K562 (cell line): ENCODE data around the gene ZNF165. TPM values are rescaled to one million over a fixed set of nuclear protein-coding genes. Genes with fewer than 3 reads are reported as not detected.
A peak's percentile ranks its signal among the peaks of the same experiment; 100 is the strongest.

ENCODE experiments used
- AFF4 ChIP-seq: sonication (generic); formaldehyde crosslinking; IDR thresholded peaks from 2 replicates; pipeline ENCODE4 v1.8.0; 2023; ENCODE audit warnings: mild to moderate bottlenecking, missing genetic modification reagents
- BACH1 ChIP-seq: fragments of 200-800 bp; sonication (Bioruptor generic); IDR thresholded peaks from 2 replicates; pipeline ENCODE4 v1.6.1; 2016; ENCODE audit warnings: missing genetic modification characterization, missing compliant biosample characterization
- CCAR2 ChIP-seq: fragments of 200-400 bp; formaldehyde crosslinking; IDR thresholded peaks from 2 replicates; pipeline ENCODE4 v1.6.1; 2017; ENCODE audit warnings: mild to moderate bottlenecking, low read depth, low read length
- EP400 ChIP-seq: fragments of 450-650 bp; IDR thresholded peaks from 2 replicates; pipeline ENCODE4 v1.6.1; 2017; ENCODE audit warnings: antibody characterized with exemption, mild to moderate bottlenecking, moderate library complexity
- PKNOX1 ChIP-seq: fragments of 450-650 bp; IDR thresholded peaks from 2 replicates; pipeline ENCODE4 v1.6.1; 2016
- POLR2AphosphoS2 ChIP-seq: IDR thresholded peaks from 2 replicates; pipeline ENCODE4 v1.6.1; 2012; ENCODE audit warnings: low read length, improper control_type of control experiment
- RUNX1 ChIP-seq: sonication (generic); IDR thresholded peaks from 2 replicates; pipeline ENCODE4 v1.6.1; 2016; ENCODE audit warnings: antibody characterized with exemption, low read depth
- TAF7 ChIP-seq: fragments of 450-650 bp; IDR thresholded peaks from 2 replicates; pipeline ENCODE4 v1.6.1; 2016; ENCODE audit warnings: missing genetic modification characterization, missing compliant biosample characterization
- TEAD4 ChIP-seq, 2 experiments: sonication (generic) in 1 of 2; formaldehyde crosslinking in 1 of 2; IDR thresholded peaks; 2 replicates each; pipeline versions ENCODE4 v1.6.1 to v1.8.0; 2012 to 2022; ENCODE audit warnings: borderline replicate concordance in 1 of 2, inconsistent platforms in 1 of 2, low read length in 1 of 2, mild to moderate bottlenecking in 1 of 2, missing genetic modification reagents in 1 of 2
- TFAP4 ChIP-seq: sonication (generic); formaldehyde crosslinking; IDR thresholded peaks from 2 replicates; pipeline ENCODE4 v1.8.0; 2022; ENCODE audit warnings: missing genetic modification reagents, mild to moderate bottlenecking, moderate library complexity, borderline replicate concordance
- ZKSCAN8 ChIP-seq: fragments of 200-800 bp; sonication (Bioruptor generic); IDR thresholded peaks from 2 replicates; pipeline ENCODE4 v1.6.1; 2016; ENCODE audit warnings: missing genetic modification characterization, missing compliant biosample characterization
- ZNF282 ChIP-seq: sonication (generic); formaldehyde crosslinking; IDR thresholded peaks from 2 replicates; pipeline ENCODE4 v1.8.1; 2023; ENCODE audit warnings: missing genetic modification reagents
- ZNF586 ChIP-seq: fragments of 450-650 bp; formaldehyde crosslinking; conservative IDR thresholded peaks from 2 replicates; pipeline ENCODE4 v1.4.0; 2020; ENCODE audit warnings: mild to moderate bottlenecking, moderate library complexity
- polyA plus RNA-seq, 8 experiments: library from polyadenylated mRNA; depleted of rRNA in 4 of 8; stranded (reverse) in 5 of 8; unstranded in 3 of 8; fragments of >200 nt; fragmentation: Nextera tagmentation in 2 of 8; fragmentation: Illumina TruSeq in 1 of 8; extraction: Ambion mirVana in 2 of 8; extraction: Trizol in 1 of 8; gene quantifications; 2 replicates each; pipeline versions ENCODE4 v1.2.1 to v1.2.3, GENCODE V29; 2011 to 2014; ENCODE audit warnings: inconsistent platforms in 1 of 8, missing spikeins in 1 of 8
- total RNA-seq, 7 experiments: library from RNA; depleted of rRNA in 6 of 7; stranded (reverse); fragments of >200 nt in 6 of 7; fragmentation: Illumina TruSeq in 2 of 7; extraction: Trizol in 2 of 7; gene quantifications; 2 replicates each; pipeline versions ENCODE4 v1.2.1 to v1.2.3, GENCODE V29; 2011 to 2021; ENCODE audit warnings: low replicate concordance in 1 of 7
- TF ChIP-seq, protein P1 (sequence below): fragments of 450-650 bp; IDR thresholded peaks from 2 replicates; pipeline ENCODE4 v1.6.1; 2017; ENCODE audit warnings: antibody characterized with exemption, mild to moderate bottlenecking
- TF ChIP-seq, protein P2 (sequence below): fragments of 450-650 bp; conservative IDR thresholded peaks from 2 replicates; pipeline ENCODE4 v1.6.1; 2016; ENCODE audit warnings: missing genetic modification characterization, low read depth, mild to moderate bottlenecking, missing compliant biosample characterization, moderate library complexity

ZNF165 gene
- total and polyA plus RNA-seq, 9 of the 15 experiments (the other 6 are each of a cell fraction or from before 2014, with no cell fraction given) = 0.82 to 3.6 (median 1.2) TPM

DNA sequence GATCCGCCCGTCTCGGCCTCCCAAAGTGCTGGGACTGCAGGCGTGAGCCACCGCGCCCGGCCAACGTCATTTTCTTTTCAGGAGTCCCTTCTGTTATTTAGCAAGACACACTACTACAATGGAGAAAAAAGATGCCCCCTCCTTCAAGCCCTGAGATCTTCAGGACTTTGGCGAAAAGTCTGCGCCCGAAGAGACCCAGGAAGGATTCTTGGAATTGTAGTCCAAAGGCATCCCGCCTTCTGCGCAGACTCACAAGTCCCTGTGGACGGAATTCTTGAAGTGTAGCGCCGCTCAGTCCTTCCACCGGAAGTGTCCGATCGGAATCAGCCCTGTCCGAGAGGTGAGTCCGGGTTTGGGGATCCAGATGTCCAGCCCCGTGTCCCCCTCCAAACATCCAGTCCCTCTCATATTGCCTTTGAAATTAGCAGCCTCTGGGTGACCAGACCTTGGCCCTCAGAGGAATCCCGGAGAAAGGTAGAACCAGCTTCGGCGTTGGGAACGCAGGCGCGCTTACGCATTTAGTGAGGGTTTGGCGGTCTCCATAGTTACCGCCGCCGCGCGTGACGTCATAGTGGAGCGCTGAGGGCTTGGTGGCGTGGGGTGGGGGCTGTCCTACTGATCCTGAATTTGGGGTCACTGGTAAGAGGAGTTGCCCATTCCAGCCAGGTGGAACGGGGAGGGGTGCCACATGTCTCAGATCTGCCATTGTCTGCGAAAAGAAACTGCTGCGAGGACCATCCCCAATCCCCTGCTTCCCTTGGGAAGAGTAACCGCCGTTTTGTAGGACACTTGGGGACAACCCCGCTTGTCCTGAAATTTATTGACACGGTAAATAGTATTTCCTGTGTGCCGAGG lies 490 bp downstream of the ZNF165 start (continued):
- TF ChIP-seq AFF4 (CRISPR knock-in tag) (peak; percentile 90; the same call in 1 of the 2 replicates), ZNF586 (CRISPR knock-in tag) (no peak), ZNF282 (CRISPR knock-in tag) (no peak), TFAP4 (CRISPR knock-in tag) (peak; percentile 84), ZKSCAN8 (no peak), TAF7 (no peak; the same call in 1 of the 2 replicates), EP400 (peak; percentile 82), CCAR2 (no peak), PKNOX1 (peak; percentile 78), BACH1 (peak; percentile 11; the same call in 1 of the 2 replicates), TEAD4 (IDR thresholded peaks at IDR 0.05; ENCODE audit: low read length) (peak; percentile 74), TEAD4 (CRISPR knock-in tag; IDR thresholded peaks at IDR 0.05; ENCODE audit: borderline replicate concordance) (no peak), RUNX1 (no peak), POLR2AphosphoS2 (peak; percentile 47; the same call in 1 of the 2 replicates)
- TF ChIP-seq, protein P1, sequence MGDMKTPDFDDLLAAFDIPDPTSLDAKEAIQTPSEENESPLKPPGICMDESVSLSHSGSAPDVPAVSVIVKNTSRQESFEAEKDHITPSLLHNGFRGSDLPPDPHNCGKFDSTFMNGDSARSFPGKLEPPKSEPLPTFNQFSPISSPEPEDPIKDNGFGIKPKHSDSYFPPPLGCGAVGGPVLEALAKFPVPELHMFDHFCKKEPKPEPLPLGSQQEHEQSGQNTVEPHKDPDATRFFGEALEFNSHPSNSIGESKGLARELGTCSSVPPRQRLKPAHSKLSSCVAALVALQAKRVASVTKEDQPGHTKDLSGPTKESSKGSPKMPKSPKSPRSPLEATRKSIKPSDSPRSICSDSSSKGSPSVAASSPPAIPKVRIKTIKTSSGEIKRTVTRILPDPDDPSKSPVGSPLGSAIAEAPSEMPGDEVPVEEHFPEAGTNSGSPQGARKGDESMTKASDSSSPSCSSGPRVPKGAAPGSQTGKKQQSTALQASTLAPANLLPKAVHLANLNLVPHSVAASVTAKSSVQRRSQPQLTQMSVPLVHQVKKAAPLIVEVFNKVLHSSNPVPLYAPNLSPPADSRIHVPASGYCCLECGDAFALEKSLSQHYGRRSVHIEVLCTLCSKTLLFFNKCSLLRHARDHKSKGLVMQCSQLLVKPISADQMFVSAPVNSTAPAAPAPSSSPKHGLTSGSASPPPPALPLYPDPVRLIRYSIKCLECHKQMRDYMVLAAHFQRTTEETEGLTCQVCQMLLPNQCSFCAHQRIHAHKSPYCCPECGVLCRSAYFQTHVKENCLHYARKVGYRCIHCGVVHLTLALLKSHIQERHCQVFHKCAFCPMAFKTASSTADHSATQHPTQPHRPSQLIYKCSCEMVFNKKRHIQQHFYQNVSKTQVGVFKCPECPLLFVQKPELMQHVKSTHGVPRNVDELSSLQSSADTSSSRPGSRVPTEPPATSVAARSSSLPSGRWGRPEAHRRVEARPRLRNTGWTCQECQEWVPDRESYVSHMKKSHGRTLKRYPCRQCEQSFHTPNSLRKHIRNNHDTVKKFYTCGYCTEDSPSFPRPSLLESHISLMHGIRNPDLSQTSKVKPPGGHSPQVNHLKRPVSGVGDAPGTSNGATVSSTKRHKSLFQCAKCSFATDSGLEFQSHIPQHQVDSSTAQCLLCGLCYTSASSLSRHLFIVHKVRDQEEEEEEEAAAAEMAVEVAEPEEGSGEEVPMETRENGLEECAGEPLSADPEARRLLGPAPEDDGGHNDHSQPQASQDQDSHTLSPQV = no peak
- TF ChIP-seq, protein P2, sequence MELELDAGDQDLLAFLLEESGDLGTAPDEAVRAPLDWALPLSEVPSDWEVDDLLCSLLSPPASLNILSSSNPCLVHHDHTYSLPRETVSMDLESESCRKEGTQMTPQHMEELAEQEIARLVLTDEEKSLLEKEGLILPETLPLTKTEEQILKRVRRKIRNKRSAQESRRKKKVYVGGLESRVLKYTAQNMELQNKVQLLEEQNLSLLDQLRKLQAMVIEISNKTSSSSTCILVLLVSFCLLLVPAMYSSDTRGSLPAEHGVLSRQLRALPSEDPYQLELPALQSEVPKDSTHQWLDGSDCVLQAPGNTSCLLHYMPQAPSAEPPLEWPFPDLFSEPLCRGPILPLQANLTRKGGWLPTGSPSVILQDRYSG (tag) = 0 out of 2 replicates have a peak, but pooled peaks have one; percentile 64
